ENCODE data around the gene FCHSD2.

Gene FCHSD2

GRCh38 chr11:73114110-73114834 lies 27.8 kb downstream of the FCHSD2 start:
- DNase-seq (ENCODE audit: low read depth, low spot score), result no peak
- Histone ChIP-seq H3K4me3 (ENCODE audit: insufficient read length, low read depth) (no peak overlapping the region), H3K36me3 (ENCODE audit: insufficient read depth, insufficient read length, low read length) (no peaks in the 10 kb centered on the region), H3K27me3 (ENCODE audit: insufficient read depth, insufficient read length) (no peaks in the 10 kb centered on the region), H3K9me3 (ENCODE audit: insufficient read depth, low read length) (peaks cover 5% of the 10 kb centered on the region; the same call in 1 of the 2 replicates), H3K9ac (ENCODE audit: insufficient read length, low read depth) (no peak overlapping the region), H3K4me1 (ENCODE audit: insufficient read depth, insufficient read length) (no peaks in the 10 kb centered on the region)
- TF ChIP-seq ZNF274 (IDR thresholded peaks at IDR 0.05; ENCODE audit: low read depth, low read length) (no peak), SUZ12 (IDR thresholded peaks at IDR 0.05; ENCODE audit: extremely low read depth, insufficient read depth, insufficient read length) (no peak), YY1 (IDR thresholded peaks at IDR 0.05; ENCODE audit: insufficient read depth, insufficient read length) (no peak)

GRCh38 chr11:73113426-73113825 lies 28.7 kb downstream of the FCHSD2 start:
- Histone ChIP-seq H3K4me3 (ENCODE audit: insufficient read length, low read depth) (no peak overlapping the region), H3K27me3 (ENCODE audit: insufficient read depth, insufficient read length) (no peaks in the 10 kb centered on the region), H3K4me1 (ENCODE audit: insufficient read depth, insufficient read length) (no peaks in the 10 kb centered on the region), H3K9me3 (ENCODE audit: insufficient read depth, low read length) (peaks cover 5% of the 10 kb centered on the region; the same call in 1 of the 2 replicates), H3K36me3 (ENCODE audit: insufficient read depth, insufficient read length, low read length) (no peaks in the 10 kb centered on the region), H3K9ac (ENCODE audit: insufficient read length, low read depth) (no peak overlapping the region)
- no peak for TF ChIP-seq YY1 (IDR thresholded peaks at IDR 0.05; ENCODE audit: insufficient read depth, insufficient read length)
- TF ChIP-seq ZNF274 (IDR thresholded peaks at IDR 0.05; ENCODE audit: low read depth, low read length), result no peak
- TF ChIP-seq SUZ12 (IDR thresholded peaks at IDR 0.05; ENCODE audit: extremely low read depth, insufficient read depth, insufficient read length), result no peak
- DNase-seq (ENCODE audit: low read depth, low spot score), result no peak

- no peak for TF ChIP-seq ZNF274 (IDR thresholded peaks at IDR 0.05; ENCODE audit: low read depth, low read length)
- TF ChIP-seq YY1 (IDR thresholded peaks at IDR 0.05; ENCODE audit: insufficient read depth, insufficient read length), result no peak
- TF ChIP-seq SUZ12 (IDR thresholded peaks at IDR 0.05; ENCODE audit: extremely low read depth, insufficient read depth, insufficient read length), result no peak
- Histone ChIP-seq H3K9me3 (ENCODE audit: insufficient read depth, low read length) (peaks cover 5% of the 10 kb centered on the region; the same call in 1 of the 2 replicates), H3K9ac (ENCODE audit: insufficient read length, low read depth) (no peak overlapping the region), H3K4me1 (ENCODE audit: insufficient read depth, insufficient read length) (no peaks in the 10 kb centered on the region), H3K36me3 (ENCODE audit: insufficient read depth, insufficient read length, low read length) (no peaks in the 10 kb centered on the region), H3K4me3 (ENCODE audit: insufficient read length, low read depth) (no peak overlapping the region), H3K27me3 (ENCODE audit: insufficient read depth, insufficient read length) (no peaks in the 10 kb centered on the region)
- DNase-seq (ENCODE audit: low read depth, low spot score), result no peak
Observed at GRCh38 chr11:73107597-73107996, 34.5 kb downstream of the FCHSD2 start.

GRCh38 chr11:73106347-73106746 lies 35.8 kb downstream of the FCHSD2 start:
- Histone ChIP-seq H3K9ac (ENCODE audit: insufficient read length, low read depth) (no peak overlapping the region), H3K36me3 (ENCODE audit: insufficient read depth, insufficient read length, low read length) (no peaks in the 10 kb centered on the region), H3K4me1 (ENCODE audit: insufficient read depth, insufficient read length) (no peaks in the 10 kb centered on the region), H3K9me3 (ENCODE audit: insufficient read depth, low read length) (peaks cover 5% of the 10 kb centered on the region), H3K27me3 (ENCODE audit: insufficient read depth, insufficient read length) (no peaks in the 10 kb centered on the region), H3K4me3 (ENCODE audit: insufficient read length, low read depth) (no peak overlapping the region)
- TF ChIP-seq YY1 (IDR thresholded peaks at IDR 0.05; ENCODE audit: insufficient read depth, insufficient read length) (no peak), ZNF274 (IDR thresholded peaks at IDR 0.05; ENCODE audit: low read depth, low read length) (no peak), SUZ12 (IDR thresholded peaks at IDR 0.05; ENCODE audit: extremely low read depth, insufficient read depth, insufficient read length) (no peak)
- DNase-seq (ENCODE audit: low read depth, low spot score), result no peak

- Histone ChIP-seq H3K36me3 (ENCODE audit: insufficient read depth, insufficient read length, low read length) (no peaks in the 10 kb centered on the region), H3K4me1 (ENCODE audit: insufficient read depth, insufficient read length) (no peaks in the 10 kb centered on the region), H3K9me3 (ENCODE audit: insufficient read depth, low read length) (no peaks in the 10 kb centered on the region; the same call in 1 of the 2 replicates), H3K4me3 (ENCODE audit: insufficient read length, low read depth) (no peak overlapping the region), H3K9ac (ENCODE audit: insufficient read length, low read depth) (no peak overlapping the region), H3K27me3 (ENCODE audit: insufficient read depth, insufficient read length) (no peaks in the 10 kb centered on the region)
- TF ChIP-seq YY1 (IDR thresholded peaks at IDR 0.05; ENCODE audit: insufficient read depth, insufficient read length) (no peak), SUZ12 (IDR thresholded peaks at IDR 0.05; ENCODE audit: extremely low read depth, insufficient read depth, insufficient read length) (no peak), ZNF274 (IDR thresholded peaks at IDR 0.05; ENCODE audit: low read depth, low read length) (no peak)
- DNase-seq (ENCODE audit: low read depth, low spot score), result no peak
Observed at GRCh38 chr11:73100578-73100977, 41.5 kb downstream of the FCHSD2 start.

- no peak for DNase-seq (ENCODE audit: low read depth, low spot score)
Observed at GRCh38 chr11:73099512-73100266, 42.4 kb downstream of the FCHSD2 start.

GRCh38 chr11:73095613-73096012 lies 46.5 kb downstream of the FCHSD2 start:
- Histone ChIP-seq H3K9me3 (ENCODE audit: insufficient read depth, low read length) (no peaks in the 10 kb centered on the region), H3K36me3 (ENCODE audit: insufficient read depth, insufficient read length, low read length) (no peaks in the 10 kb centered on the region), H3K4me1 (ENCODE audit: insufficient read depth, insufficient read length) (no peaks in the 10 kb centered on the region), H3K27me3 (ENCODE audit: insufficient read depth, insufficient read length) (no peaks in the 10 kb centered on the region), H3K9ac (ENCODE audit: insufficient read length, low read depth) (no peak overlapping the region), H3K4me3 (ENCODE audit: insufficient read length, low read depth) (no peak overlapping the region)
- DNase-seq (ENCODE audit: low read depth, low spot score), result no peak
- TF ChIP-seq SUZ12 (IDR thresholded peaks at IDR 0.05; ENCODE audit: extremely low read depth, insufficient read depth, insufficient read length), result no peak
- no peak for TF ChIP-seq YY1 (IDR thresholded peaks at IDR 0.05; ENCODE audit: insufficient read depth, insufficient read length)
- no peak for TF ChIP-seq ZNF274 (IDR thresholded peaks at IDR 0.05; ENCODE audit: low read depth, low read length)

More at GRCh38 chr11:73099512-73100266, 42.4 kb downstream of the FCHSD2 start:
- H3K4me1 ChIP-seq (ENCODE audit: insufficient read depth, insufficient read length), result no peaks in the 10 kb centered on the region
- H3K9ac ChIP-seq (ENCODE audit: insufficient read length, low read depth), result no peak overlapping the region
- H3K9me3 ChIP-seq (ENCODE audit: insufficient read depth, low read length), result no peaks in the 10 kb centered on the region; the same call in 1 of the 2 replicates
- no peaks in the 10 kb centered on the region for H3K27me3 ChIP-seq (ENCODE audit: insufficient read depth, insufficient read length)
- no peak overlapping the region for H3K4me3 ChIP-seq (ENCODE audit: insufficient read length, low read depth)
- TF ChIP-seq YY1 (IDR thresholded peaks at IDR 0.05; ENCODE audit: insufficient read depth, insufficient read length) (no peak), SUZ12 (IDR thresholded peaks at IDR 0.05; ENCODE audit: extremely low read depth, insufficient read depth, insufficient read length) (no peak), ZNF274 (IDR thresholded peaks at IDR 0.05; ENCODE audit: low read depth, low read length) (no peak)
- no peaks in the 10 kb centered on the region for H3K36me3 ChIP-seq (ENCODE audit: insufficient read depth, insufficient read length, low read length)

Measured in NT2/D1 (cell line).